ENCODE measurements around the gene LCORL.
"Not testable (repeated sequence)": the region's sequence is repeated elsewhere in the genome, so short reads cannot be mapped to it uniquely, and the experiment has no call there.

LCORL gene

DNA sequence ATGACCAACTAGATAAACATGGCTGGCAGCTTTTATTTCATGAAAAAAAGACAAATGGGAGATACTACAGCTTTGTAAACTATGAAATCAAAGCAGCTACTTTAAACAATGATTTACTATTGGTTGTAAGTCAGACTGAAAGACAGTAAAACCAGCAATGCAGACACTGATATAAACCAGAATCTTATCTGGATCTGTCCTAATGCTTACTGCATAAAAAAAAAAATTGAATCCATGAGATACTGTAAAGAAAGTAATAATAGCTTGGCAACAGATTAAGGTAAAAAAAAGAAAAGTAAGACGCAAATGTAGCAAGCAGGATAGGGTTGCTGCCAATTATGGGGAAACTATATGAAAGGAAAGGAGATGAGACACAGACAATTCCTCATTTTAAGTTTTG, 7.3 kb downstream of the LCORL start:
- DNase-seq = no peak

DNA sequence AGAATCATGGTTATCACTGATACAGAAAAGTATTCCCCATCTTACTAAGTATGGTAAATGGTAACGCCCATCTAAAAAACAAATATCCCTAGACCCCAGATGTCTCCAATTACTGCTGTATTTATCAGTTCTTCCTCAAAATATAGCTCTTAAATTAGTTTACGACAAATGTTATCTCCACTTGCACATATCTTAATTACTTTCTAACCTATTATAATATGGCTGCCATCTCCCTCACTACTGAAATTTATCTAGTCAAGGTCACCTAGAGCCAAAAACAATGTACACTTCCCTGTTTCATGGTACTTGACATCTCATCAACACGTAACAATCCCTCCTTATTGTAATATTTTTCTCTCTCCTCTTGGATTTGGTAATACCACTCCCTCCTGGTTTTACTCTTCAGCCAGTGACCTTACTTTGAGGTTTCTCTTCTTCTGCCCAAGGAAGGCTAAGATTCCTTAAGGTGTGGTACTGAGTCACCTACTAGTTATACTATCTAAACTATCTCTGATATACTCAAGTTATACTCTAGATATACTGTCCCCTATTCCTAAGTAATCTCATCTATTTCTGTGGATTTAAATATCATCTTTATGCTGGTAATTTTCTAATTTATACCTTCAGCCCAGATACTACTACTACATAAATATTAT, 8.6 kb downstream of the LCORL start:
- no peak for DNase-seq

GRCh38 chr4:18012134-18012806, 9.3 kb downstream of the LCORL start:
- DNase-seq = no peak

DNA sequence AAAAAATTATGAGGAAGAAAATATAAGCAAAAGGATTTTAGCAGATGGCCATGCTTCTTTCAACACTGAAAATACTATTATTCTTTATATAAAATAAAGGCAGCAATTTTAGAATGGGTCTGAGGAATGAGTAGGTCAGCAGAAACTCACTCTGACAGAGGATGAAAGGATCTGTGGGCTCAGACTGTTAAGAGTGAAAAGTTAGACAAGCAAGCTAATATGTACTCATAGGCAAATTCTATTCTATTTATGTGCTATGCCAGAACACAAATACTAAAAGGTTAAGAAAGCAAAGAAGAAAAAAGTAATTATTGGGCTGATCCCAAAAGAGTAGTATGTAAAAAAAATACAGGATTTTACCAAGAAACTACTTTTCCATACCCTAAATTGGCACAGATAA, 13.9 kb downstream of the LCORL start:
- no peak for DNase-seq

GRCh38 chr4:18006432-18006831, 15.1 kb downstream of the LCORL start:
- not testable (repeated sequence) for DNase-seq

- no peak for DNase-seq
Measured at GRCh38 chr4:17997129-17997528, 24.4 kb downstream of the LCORL start.

GRCh38 chr4:17995165-17995564, 26.4 kb downstream of the LCORL start:
- DNase-seq = no peak

DNA sequence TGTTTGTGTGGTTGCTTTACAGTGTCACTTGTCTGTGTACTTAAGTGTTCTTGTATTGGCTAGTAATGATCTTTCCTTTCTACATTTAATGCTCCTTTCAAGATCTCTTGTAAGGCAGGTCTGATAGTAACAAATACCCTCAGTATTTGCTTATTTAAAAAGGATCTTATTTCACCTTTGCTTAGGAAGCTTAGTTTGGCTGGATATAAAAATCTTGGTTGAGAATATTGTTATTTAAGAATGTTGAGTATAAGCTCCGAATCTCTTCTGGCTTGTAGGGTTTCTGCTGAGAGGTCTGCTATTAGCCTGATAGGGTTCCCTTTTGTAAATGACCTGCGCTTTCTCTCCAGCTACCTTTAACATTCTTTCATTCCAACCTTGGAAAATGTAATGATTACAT, 35.7 kb downstream of the LCORL start:
- DNase-seq = no peak

DNA sequence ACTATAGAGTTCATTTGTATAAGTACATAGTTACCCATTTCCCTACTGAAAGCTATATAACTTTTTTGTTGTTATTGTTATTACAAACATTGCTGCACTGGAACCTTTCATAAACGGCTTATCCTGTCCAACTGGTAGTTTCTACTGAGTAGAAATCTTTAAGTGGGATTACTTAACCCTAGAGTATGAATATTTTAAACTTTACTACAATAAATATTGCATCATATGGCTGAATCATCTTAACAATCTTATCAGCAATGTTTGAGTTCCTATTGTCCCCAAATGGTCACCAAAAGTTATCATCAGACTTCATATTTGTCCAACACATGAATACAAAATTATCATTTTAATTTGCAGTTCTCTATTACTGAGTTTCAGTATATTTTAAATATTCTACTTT, 40.5 kb downstream of the LCORL start:
- no peak for DNase-seq

- no peak for DNase-seq
Measured at GRCh38 chr4:17968721-17969120, 52.8 kb downstream of the LCORL start.

- no peak for DNase-seq
Measured at GRCh38 chr4:17967078-17967477, 54.5 kb downstream of the LCORL start.

DNA sequence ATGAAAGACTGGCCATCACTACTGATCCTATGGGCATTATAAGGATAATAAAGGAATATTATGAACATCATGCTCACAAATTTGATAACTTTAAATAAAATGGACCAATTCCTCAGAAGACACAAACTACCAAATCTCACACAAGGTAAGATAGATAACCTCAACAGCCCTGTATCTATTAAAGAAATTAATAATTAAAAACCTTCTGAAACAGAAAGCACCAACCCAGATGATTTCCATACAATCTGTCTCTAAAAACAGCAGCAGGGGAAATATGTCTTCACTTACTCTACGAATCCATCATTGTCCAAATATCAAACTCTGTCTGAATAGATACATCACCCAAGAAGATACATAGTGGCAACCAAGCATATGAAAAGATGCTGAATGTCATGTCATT, 55.2 kb downstream of the LCORL start:
- no peak for DNase-seq

- DNase-seq = no peak
Measured at GRCh38 chr4:17964576-17964975, 57.0 kb downstream of the LCORL start.

- no peak for DNase-seq
Measured at GRCh38 chr4:17962171-17962570, 59.4 kb downstream of the LCORL start.

GRCh38 chr4:17961249-17961648, 60.3 kb downstream of the LCORL start:
- DNase-seq = no peak

DNA sequence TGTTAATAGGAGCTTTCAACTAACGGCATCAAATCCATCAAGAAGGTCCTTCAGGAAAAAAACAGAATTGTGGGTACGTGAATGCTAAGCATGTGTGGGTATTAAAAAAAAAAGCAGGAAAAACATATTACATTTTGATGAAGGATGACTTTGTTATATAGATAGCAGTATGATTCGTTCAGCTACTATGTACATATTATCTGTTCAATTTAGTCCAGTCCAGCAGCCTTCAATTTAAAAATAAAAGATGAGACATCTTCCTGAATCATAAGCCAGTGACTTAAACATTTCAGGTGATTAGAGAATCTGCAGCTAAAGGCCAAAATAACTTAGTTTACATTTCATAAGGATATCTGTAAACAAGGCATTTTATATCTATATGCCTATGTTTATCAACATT, 63.4 kb downstream of the LCORL start:
- DNase-seq = no peak

GRCh38 chr4:17957688-17958087, 63.9 kb downstream of the LCORL start:
- DNase-seq = no peak

- no peak for DNase-seq
Measured at GRCh38 chr4:17956245-17956644, 65.3 kb downstream of the LCORL start.

DNA sequence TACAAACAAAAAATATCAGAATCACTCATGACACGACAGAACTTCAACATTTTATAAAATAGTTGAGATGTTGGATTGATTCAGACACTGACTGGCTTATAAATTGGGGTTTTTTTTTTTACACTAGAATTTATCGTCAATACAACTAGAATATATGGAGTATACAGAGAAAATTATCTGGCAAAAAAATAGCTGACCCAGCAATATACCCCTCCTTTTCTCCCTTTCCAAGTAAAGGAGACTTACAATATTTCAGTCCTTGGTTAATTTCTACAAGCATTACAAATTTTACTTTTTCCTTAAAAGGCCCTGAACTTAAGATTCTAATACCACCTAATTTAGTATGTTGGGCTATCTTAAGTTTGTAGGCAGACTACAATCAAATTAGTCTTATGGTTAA, 76.3 kb downstream of the LCORL start:
- DNase-seq = no peak

DNA sequence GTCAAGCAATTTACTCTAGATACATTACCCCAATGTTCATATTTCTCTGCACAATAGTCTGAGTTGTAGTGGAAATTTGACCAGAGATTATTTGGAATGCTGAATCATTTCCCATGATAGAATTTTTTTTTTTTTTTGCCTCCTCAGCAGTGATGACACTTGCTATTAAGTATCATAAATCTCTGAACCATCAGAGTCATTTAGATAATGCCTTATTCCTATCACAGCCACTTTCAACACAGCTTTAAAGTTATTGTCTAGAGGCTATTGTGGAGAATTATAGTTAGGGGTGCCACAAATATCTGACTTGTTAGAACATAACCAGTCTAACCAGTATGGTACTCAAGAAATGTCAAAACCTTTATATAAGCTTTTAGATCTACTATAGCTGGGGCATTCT, 79.8 kb downstream of the LCORL start:
- no peak for DNase-seq

GRCh38 chr4:17939054-17939453, 82.5 kb downstream of the LCORL start:
- DNase-seq = no peak

DNA sequence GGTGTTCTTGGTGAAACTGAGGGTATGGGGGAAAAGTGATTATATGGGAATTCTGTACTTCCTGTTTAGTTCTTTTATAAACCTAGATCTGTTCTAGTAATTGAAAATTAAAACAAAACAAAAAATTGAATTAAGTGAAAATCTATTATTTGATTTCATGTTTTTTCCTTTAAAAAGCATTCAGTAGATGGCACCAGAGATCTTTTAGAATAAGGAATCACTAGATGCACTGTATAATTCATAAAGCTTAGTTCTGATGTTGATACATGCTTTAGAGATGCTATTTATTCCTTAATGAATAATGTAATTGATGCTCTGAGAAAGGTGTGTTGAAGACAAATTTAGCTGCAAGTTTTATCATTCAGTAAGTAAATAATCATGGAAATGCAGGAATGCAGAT, 87.3 kb downstream of the LCORL start:
- DNase-seq = no peak

GRCh38 chr4:17933126-17933525, 88.4 kb downstream of the LCORL start:
- no peak for DNase-seq

DNA sequence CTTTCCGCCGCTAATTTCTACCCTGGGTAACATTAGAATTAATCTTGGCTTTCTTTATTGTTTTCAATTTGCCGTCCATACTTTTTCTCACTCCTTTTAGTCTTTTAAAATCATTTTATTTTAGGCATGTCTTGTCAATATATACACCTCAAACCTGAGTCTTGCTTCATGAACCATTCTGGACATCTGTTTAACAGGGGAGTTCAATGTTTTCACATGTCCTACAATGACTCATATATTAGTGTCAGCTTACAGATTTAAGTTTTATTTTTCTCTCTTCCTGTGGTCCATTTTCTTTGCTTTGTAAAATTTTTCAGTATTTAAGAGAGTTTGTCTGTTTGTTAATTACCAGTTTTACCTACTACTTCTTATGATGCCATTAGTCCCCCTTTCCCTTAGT, 89.5 kb downstream of the LCORL start:
- DNase-seq = no peak

GRCh38 chr4:17930256-17930655, 91.3 kb downstream of the LCORL start:
- no peak for DNase-seq

Measured in COR-L47 (cell line).